Stimulated activated CD4-positive, alpha-beta T cell treated with anti-CD3 and anti-CD28 coated beads, Interleukin-4, amount 100 ng/mL, for 4 hours (primary cell): ENCODE data around the gene LIG4.

Source experiments
- DNase-seq, 2 experiments: peaks; one replicate each; pipeline ENCODE4 v3.0.0-alpha.2; 2020

LIG4 gene

DNA sequence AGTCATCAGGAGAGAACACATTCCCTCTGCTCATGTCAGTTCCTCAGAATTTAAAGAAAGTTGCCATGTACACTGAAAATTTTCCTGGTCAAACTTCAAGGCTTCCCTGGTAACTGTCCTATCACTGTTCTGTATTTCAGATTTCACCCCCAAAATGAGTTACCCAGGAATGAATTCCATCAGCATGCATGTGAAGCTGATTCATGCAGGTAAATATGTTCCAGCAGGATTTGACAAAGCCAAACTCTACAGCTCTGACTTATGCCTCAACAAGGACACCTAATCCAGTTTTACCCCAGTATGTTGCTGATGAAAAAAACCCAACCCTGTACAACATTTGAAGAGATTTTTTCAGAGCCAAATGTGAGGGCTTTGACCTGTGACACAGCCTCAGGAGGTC, 21.5 kb downstream of the LIG4 start:
- no peak for DNase-seq

DNA sequence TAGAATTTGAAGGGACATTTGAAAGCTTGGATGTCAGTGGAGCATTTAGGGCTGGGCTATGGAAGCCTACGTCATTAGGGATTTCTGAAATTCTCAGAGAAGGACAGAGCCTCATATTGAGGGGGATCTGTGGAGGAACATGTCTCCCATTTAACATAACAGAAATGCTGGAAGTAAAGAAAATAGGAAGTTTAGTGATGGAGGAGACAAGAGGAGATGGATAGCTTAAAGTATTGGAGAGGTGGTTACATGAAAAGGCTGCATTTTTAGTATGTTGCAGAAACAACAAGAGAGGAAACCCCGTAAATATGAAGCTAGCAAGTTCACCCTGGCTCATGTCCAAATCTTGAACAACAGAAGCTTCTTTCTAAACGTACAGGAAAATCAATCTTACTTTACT, 24.4 kb downstream of the LIG4 start:
- no peak for DNase-seq

DNA sequence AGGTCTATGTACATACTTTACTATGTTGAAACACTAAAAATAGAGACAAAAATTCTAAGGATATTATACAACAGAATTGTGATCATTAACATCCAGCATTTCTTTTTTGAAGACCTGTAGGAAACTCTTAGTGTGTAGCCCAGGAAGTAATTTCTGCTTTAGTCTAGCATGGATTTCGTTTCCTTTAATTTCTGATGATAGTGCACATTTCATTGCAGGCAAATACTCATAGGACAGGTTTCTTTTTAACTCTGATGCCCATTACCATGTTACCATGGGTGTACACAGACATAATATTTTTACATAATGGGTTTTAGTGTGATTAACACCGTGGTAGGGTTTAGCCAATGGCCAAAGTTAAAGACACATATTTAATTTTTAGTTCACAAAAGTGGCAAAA, 27.1 kb downstream of the LIG4 start:
- DNase-seq: no peak

DNA sequence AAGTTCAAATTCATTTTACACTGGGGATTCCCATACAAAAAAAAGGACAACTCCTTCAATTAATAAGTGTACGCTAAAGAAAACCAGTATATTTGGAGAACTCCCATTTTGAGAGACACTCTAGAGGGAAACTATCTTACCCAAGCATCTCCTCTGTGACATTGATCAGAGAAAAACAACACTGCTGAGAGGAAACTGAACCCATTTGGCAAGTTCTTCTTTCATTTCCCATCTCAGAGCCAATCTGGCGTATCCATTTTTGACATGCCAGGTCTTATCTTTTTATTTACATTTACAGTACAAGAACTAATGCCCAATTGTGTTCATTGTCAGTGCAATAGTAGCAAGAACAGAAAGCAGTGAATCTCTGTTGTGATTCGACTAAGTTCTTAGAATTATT, 30.1 kb downstream of the LIG4 start:
- DNase-seq: no peak

DNA sequence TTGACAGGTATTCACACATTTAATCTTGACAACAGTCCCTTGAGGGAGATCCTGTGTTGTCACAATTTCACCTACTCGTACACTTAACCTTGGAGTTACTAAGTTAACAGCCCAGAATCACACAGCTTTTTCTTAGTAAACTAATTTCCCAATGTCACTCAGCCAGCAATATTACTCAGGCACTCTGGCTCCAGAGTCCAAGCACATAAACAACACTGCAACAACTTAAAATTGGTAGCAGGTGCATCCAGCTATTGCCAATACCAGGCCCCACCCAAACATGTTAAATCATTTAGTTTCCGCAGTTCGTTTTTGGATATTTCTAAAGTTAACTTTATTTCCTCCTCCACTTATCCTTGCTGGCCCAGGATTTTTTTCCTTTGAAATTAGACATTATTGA, 32.7 kb downstream of the LIG4 start:
- no peak for DNase-seq

DNA sequence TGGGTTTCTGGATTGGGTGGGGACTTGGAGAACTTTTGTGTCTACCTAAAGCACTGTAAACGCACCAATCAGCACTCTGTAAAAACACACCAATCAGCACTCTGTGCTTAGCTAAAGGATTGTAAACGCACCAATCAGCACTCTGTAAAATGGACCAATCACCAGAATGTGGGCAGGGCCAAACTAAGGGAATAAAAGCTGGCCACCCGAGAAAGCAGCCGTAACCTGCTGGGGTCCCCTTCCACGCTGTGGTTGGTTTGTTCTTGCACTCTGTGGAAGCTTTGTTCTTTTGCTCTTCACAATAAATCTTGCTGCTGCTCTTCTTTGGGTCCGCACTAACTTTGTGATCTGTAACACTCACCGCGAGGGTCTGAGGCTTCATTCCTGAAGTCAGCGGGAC, 37.3 kb downstream of the LIG4 start:
- DNase-seq: no peak

DNA sequence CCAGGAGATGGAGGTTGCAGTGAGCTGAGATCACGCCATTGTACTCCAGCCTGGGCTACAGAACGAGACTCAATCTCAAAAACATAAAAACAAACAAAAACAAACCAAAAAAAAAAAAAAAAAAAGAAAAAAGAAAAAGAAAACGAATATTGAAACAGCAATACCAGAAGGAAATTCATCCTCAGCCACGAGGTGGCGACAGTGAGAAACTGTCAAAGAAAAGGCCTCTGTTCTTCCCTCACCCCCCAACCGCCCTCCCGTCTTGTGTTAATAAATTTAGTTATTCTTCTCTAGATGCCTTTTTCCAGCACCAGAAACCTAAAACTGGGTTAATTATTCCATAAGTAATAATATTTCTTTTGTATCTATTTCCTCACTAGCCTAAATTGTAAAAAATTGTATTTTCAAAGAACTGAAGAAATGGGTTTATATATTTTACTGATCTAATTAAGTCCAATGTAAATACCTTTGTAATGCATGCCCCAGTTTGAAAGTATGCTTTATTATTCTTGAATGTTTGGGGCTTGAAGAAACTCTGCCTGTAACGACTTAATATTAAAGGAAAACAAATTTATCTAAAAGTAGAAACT, 38.6 kb downstream of the LIG4 start:
- peak; percentile 34 to 55 for DNase-seq

DNA sequence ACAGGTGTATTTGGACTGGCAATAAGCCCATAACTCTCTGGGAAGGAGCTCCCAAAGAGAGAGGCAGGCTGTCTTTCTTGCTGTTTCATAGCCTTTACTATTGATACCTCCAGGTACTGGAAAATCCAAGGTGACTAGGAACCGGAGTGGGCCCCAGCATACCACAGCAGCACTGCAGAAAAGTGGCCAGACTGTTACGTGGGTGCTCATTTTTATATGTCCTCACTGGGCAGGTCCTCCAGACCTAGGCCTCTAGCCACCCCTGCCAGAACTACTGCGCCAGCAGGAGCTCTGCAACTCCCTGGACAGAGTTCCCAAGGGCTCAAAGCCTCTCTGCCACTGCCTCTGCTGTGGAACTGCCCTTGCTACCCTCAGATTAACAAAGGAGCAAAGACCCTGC, 46.4 kb downstream of the LIG4 start:
- DNase-seq: no peak

DNA sequence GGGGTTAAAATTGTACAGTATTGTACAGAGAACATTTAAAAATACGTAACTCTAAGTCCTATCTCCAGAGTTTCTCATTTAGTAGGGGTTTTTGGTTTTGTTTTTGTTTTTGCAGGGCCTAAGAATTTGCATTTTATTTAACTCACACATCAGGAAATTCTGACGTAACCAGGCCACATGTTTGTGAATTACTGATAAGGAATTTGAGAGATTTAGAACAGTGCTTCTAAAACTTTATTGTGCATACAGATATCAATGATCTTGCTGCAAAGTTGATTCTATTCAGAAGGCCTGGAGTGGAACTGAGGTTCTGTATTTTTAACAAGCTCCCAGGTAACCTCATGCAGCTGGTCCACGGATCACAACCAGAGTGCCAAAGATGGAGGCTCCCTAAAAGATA, 49.3 kb downstream of the LIG4 start:
- DNase-seq: no peak

DNA sequence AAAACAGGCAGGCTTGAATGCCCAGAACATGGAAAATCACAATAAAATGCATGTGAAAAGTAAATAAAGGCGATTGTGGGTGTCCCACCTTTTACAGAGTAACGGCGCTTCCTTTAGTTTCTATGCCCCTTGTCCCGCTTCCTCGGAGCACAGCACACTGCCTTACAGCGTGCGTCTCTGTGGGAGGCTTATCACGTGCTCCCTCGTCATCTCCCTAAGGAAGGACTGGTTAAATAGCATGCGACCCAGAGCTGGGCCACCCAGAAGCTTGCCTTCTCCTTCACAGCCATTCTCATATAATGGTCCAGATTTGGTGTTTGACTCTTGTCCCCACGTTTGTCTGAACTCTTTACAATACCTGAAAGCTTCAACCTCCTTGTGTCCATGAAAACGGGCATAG, 56.6 kb downstream of the LIG4 start:
- DNase-seq: no peak
